Activated naive CD4-positive, alpha-beta T cell treated with anti-CD3 and anti-CD28 coated beads for 36 hours (primary cell): ENCODE results near the gene NOXO1. TPM values are rescaled to one million over a fixed set of nuclear protein-coding genes. Genes with fewer than 3 reads are reported as not detected.
"Not testable (repeated sequence)": the region's sequence is repeated elsewhere in the genome, so short reads cannot be mapped to it uniquely, and the experiment has no call there.

Source experiments
- CTCF ChIA-PET: fragments of 350-600 bp; sonication (Branson Sonifier 250); formaldehyde crosslinking; loops from one replicate; lab custom pipeline; 2021; ENCODE audit warnings: antibody characterized with exemption; lab: Charles Lee
- DNase-seq: peaks from one replicate; pipeline ENCODE4 v3.0.0-alpha.2; 2020
- H3K27ac Mint-ChIP-seq: one replicate; pipeline ENCODE4 v1.8.0; 2021; ENCODE audit warnings: mild to moderate bottlenecking, mixed read lengths
- H3K27me3 Mint-ChIP-seq: one replicate; pipeline ENCODE4 v1.8.0; 2021; ENCODE audit warnings: low read depth, mixed read lengths
- H3K36me3 Mint-ChIP-seq: one replicate; pipeline ENCODE4 v1.8.0; 2021; ENCODE audit warnings: low read depth, mixed read lengths
- H3K4me1 Mint-ChIP-seq: one replicate; pipeline ENCODE4 v1.8.0; 2021; ENCODE audit warnings: low read depth, mixed read lengths
- H3K4me3 Mint-ChIP-seq: one replicate; pipeline ENCODE4 v1.8.0; 2021; ENCODE audit warnings: mild to moderate bottlenecking, moderate library complexity, mixed read lengths
- H3K9me3 Mint-ChIP-seq: one replicate; pipeline ENCODE4 v1.8.0; 2021; ENCODE audit warnings: mixed read lengths
- intact Hi-C: fragments of 100-400 bp; cut with micrococcal nuclease; formaldehyde crosslinking; loops from one replicate; pipeline ENCODE4 v1.15.1; 2023
- total RNA-seq, 2 experiments: library from RNA; stranded (reverse); gene quantifications; one replicate each; pipeline ENCODE4 v1.2.3, GENCODE V29; 2021

NOXO1 gene
- total RNA-seq, 2 experiments from 2014 or later, result not detected

DNA sequence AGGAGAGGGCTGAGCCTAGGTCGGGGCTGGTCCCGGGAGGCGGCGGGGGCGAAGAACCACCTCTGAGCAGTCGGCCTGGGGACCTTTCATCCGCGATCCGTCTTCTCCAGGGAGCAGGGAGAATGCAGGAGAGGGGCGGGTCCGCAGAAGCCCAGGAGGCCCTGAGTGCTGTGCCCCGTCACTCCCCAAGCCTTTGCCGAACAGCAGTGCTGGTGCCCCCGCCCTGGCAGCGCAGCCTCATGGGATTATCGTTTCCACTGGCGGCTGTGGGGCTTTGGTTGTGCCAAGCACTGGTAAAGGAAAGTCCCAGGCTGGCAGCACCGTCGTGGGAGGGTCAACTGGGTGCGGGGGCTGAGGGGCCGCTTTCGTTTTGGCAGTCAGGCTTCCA is 8.8 kb downstream of the NOXO1 start:
- Mint-ChIP-seq H3K4me3 (peak overlapping the region; percentile 91), H3K27ac (no peak overlapping the region), H3K36me3 (peaks cover 27% of the 10 kb centered on the region), H3K4me1 (peaks cover 28% of the 10 kb centered on the region), H3K27me3 (no peaks in the 10 kb centered on the region), H3K9me3 (no peaks in the 10 kb centered on the region)
- no peak for DNase-seq
- intact Hi-C loops, result loop anchor here (1.0 kb wide), 2 partner anchors 8 to 190 kb away; partner anchors contain the start of genes NUBP2, RPS2 and SPSB3
- CTCF ChIA-PET, result no interaction called here

DNA sequence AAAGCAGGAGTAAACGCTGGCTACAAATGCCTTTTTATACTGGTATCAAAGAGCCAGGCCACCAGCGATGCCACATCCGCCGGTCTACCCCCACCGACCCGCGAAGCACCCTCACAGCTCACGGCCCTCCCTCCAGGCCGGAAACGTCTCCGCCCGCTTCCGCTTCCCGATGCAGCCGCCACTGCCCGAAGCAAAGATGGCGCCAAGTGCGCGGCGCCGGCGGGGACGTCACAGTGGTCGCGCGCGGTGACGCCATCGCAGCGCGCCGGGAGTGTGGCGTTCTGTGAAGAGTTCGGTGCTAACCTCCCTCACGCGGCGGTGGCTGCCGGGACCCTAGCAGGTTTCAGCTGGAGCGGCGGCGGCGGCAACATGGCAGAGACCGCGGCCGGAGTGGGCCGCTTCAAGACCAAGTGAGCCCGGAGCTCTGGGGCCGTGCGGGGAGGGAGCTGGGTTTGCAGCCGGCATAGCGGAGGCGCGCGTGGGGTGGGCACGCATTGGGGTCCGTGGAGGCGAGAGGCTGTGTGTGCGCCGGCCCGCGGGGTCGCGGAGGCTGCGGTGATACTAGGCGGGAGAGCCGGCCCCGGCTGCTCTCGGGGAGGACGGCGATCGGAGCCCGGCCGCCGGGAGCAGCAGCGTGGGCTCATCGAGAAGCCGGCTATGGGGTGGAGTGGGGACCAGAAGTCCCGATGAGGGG is 9.3 kb downstream of the NOXO1 start, which contains the start of gene TBL3:
TSS of gene TBL3 (plus strand) at position 258 of the 694 bp plus-strand sequence. CDS start at position 370, 112 bp downstream.
- Mint-ChIP-seq H3K36me3 (peaks cover 24% of the 10 kb centered on the region), H3K9me3 (no peaks in the 10 kb centered on the region), H3K4me1 (peaks cover 28% of the 10 kb centered on the region), H3K27me3 (no peaks in the 10 kb centered on the region), H3K27ac (peak within 1 kb of the TSS; percentile 89), H3K4me3 (peak within 1 kb of the TSS; percentile 91)
- intact Hi-C loops, result loop anchor here (1.0 to 2.0 kb wide), 5 partner anchors 8 to 190 kb away; partner anchors contain the start of genes GFER, NDUFB10, NUBP2 and RPS2
- peak; percentile 96 for DNase-seq
- CTCF ChIA-PET, result interaction anchor here (0.6 to 1.2 kb wide), 3 partner anchors 9 to 1103 kb away, joined by 3 to 5 read pairs (median 5); no protein-coding TSS in a partner anchor

DNA sequence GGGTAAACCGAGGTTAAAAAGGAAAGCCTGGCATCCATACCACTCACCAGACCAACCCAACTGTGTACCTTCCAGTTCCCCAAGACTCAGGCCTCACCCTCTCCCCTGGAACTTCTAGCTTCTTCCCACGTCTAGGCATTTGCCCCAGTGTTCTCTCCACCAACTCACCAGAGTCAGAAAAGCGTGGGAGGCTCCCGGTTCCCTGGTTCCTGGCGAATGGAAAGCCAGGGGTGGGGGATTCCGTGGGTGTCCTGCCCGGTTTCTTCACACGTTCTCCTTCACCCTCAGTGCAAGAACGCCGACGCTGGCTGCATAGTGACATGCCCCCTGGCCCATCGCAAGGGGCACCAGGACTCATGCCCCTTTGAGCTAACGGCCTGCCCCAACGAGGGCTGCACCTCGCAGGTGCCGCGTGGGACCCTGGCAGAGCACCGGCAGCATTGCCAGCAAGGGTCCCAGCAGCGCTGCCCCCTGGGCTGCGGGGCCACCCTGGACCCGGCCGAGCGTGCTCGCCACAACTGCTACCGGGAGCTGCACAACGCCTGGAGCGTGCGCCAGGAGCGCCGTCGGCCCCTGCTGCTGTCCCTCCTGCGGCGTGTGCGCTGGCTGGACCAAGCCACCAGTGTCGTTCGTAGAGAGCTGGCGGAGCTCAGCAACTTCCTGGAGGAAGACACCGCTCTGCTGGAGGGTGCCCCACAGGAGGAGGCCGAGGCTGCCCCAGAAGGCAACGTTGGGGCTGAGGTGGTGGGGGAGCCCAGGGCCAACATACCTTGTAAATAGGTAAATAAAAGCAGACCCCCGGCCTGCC is 12.9 kb downstream of the NOXO1 start:
- H3K4me3 Mint-ChIP-seq, result no peak overlapping the region
- H3K27me3 Mint-ChIP-seq, result no peaks in the 10 kb centered on the region
- peaks cover 40% of the 10 kb centered on the region for H3K4me1 Mint-ChIP-seq
- no peak for DNase-seq
- intact Hi-C loops, result no loop called here
- no peak overlapping the region for H3K27ac Mint-ChIP-seq
- H3K36me3 Mint-ChIP-seq, result peaks cover 25% of the 10 kb centered on the region
- H3K9me3 Mint-ChIP-seq, result no peaks in the 10 kb centered on the region
- CTCF ChIA-PET, result no interaction called here

DNA sequence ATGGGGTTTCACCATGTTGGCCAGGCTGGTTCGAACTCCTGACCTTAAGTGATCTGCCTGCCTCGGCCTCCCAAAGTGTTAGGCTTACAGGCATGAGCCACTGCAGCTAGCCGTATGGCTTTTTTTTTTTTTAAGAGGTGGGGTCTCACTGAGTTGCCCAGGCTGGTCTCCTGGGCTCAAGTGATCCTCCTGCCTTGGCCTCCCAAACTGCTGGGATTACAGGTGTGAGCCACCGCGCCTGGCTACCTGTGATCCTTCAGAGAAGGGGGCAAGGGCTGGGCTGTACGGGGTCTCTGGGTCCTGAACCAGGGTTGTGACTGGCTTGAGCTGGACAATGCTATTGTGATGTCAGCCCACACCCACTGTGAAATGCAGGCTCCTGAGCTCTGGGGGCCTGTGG is 14.8 kb downstream of the NOXO1 start, which contains the start of gene RNF151:
TSS of gene RNF151 (plus strand) at position 397 of the 400 bp plus-strand sequence. CDS start 26 bp downstream, outside the sequence.
- intact Hi-C loops, result no loop called here
- no peaks in the 10 kb centered on the region for H3K9me3 Mint-ChIP-seq
- peaks cover 41% of the 10 kb centered on the region for H3K4me1 Mint-ChIP-seq
- CTCF ChIA-PET, result interaction anchor here (1.2 to 1.4 kb wide), 2 partner anchors 15 to 38 kb away, joined by 3 to 4 read pairs; no protein-coding TSS in a partner anchor
- no peaks in the 10 kb centered on the region for H3K27me3 Mint-ChIP-seq
- H3K4me3 Mint-ChIP-seq, result peak within 1 kb of the TSS; percentile 97
- peak within 1 kb of the TSS; percentile 95 for H3K27ac Mint-ChIP-seq
- no peak for DNase-seq
- H3K36me3 Mint-ChIP-seq, result peaks cover 38% of the 10 kb centered on the region

DNA sequence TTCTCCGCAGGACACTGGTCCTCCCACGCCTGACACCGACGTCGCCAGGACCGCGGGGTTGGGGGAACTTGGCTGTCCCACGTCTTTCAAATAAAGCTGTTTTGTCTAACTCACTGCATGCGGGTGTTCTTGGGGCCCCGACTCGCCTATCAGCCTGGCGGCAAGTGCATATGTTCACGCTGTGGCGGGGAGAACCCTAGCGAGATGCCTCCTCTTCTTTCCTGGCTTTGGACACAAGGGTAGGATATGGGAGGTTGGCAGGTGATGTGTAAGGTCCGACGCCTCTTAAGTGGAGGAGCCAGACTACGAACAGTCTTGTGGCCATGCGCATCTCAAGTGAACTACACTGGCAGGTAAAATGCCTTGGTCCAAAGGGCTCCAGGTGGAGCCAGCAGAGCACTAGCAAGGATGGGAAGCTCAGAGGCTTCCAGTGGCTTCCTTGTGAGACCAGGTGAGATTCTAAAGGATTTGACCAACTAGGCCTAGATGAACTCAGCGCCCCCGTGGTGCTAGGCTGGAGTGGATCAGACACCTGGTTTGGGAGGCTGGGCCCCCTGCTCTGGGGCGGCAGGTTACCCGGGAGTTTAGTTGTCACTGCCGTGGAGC is 15.8 kb downstream of the NOXO1 start:
- no peak for DNase-seq
- Mint-ChIP-seq H3K9me3 (no peaks in the 10 kb centered on the region), H3K4me3 (peak overlapping the region; percentile 97), H3K4me1 (peaks cover 41% of the 10 kb centered on the region), H3K27ac (peak overlapping the region; percentile 95), H3K27me3 (no peaks in the 10 kb centered on the region), H3K36me3 (peaks cover 41% of the 10 kb centered on the region)
- CTCF ChIA-PET, result interaction anchor here (1.2 to 1.4 kb wide), 2 partner anchors 14 to 39 kb away, joined by 3 to 4 read pairs; no protein-coding TSS in a partner anchor
- intact Hi-C loops, result loop anchor here (2.0 kb wide), 2 partner anchors 19 to 43 kb away; partner anchors contain the start of genes GFER and ZNF598

DNA sequence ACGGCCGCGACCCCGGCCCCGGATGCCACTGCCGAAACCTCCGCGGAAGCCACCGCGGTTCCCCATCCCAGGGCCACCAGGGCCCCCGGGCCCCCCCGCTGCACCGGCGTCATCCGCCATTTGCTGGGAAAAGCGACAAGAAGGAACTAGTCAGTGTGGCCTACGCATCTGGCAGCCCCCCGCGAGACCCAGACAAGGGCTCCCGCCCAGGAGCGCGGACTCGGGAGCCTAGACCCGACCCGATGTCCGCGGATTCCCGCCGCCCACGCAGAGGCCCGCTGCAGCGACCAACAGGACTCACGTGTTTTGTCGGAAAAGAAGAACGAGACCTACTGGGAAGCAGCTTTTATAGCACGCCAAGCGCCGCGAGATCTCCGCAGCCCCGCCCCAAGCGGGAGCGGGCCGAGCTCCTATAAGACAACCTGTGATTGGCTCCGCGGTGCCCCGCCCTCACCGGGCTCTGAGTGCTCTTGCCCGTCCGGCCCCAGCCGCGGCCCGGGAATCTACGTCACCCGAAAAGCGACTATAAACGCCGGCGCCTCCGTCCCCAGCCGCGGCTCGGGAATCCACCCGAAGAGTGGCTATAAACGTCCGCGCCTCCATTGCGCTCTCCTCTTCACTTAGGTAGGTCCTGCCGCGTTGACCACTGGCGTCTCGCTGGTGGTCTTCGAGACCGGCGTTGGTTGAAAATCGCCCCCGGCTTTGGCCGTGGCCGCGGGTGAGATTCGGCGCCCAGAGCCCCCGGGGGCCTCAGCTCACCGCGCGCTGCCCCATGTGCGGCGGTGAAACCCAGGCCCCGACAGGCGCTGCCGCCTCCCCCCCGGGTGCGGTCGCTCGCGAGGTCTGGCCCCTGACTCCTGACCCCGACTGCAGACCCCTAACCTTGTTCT is 16.5 kb downstream of the NOXO1 start, which contains the start of gene RPS2:
TSS of gene RPS2 (minus strand) at position 321 of the 890 bp plus-strand sequence. CDS start at position 120, 201 bp downstream.
- no peaks in the 10 kb centered on the region for H3K9me3 Mint-ChIP-seq
- peaks cover 44% of the 10 kb centered on the region for H3K36me3 Mint-ChIP-seq

DNA sequence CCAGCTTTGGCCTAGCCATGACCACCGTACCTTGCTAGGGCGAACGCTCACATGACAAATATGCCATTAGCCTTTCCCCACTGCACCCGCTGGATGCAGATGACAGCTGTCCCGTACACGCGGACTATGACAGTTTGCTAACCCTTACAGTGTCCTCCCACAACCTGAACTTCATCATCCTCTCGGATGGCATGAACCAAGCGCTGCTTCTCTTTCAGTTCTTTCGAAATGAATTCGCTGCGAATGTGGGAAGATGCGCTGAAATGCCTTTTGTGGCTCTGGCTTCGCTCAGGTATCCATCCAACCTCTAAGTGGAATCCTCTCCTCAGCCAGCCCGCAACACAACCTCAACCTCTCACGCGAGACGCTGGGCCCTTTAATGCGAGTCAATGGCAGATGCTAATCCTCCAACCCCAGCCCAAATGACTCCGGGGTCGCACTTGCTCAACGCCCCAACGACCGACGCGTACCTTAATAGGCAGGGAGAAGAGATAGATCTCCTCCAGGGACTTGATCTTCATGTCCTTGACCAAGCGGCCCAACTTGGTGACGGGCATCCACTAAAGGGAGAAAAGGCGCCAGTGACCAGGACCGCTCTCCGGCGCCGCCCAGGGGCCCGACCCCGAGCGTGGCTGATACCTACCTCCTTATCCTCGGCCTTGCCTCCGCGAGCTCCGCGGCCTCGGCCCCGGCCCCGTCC is 17.3 kb downstream of the NOXO1 start:
- Mint-ChIP-seq H3K4me1 (peaks cover 42% of the 10 kb centered on the region), H3K9me3 (no peaks in the 10 kb centered on the region), H3K27me3 (no peaks in the 10 kb centered on the region), H3K36me3 (peaks cover 44% of the 10 kb centered on the region), H3K4me3 (peak overlapping the region; percentile 97), H3K27ac (peak overlapping the region; percentile 92)
- CTCF ChIA-PET, result interaction anchor here (0.7 to 1.3 kb wide), 2 partner anchors 8 to 18 kb away, joined by 5 to 6 read pairs; partner anchors contain the start of gene TBL3
- intact Hi-C loops, result loop anchor here (1.0 to 2.0 kb wide), 6 partner anchors 8 to 191 kb away; partner anchors contain the start of genes GFER, MSRB1, TBL3 and TRAF7
- peak; percentile 32 for DNase-seq

More for the DNA sequence above, 16.5 kb downstream of the NOXO1 start, which contains the start of gene RPS2:
- peaks cover 42% of the 10 kb centered on the region for H3K4me1 Mint-ChIP-seq
- peak within 1 kb of the TSS; percentile 97 for H3K4me3 Mint-ChIP-seq
- peak within 1 kb of the TSS; percentile 95 for H3K27ac Mint-ChIP-seq
- intact Hi-C loops, result loop anchor here (1.0 to 2.0 kb wide), 6 partner anchors 8 to 191 kb away; partner anchors contain the start of genes GFER, MSRB1, TBL3 and TRAF7
- CTCF ChIA-PET, result interaction anchor here (1.2 kb wide), 1 partner anchor 39 kb away, joined by 4 read pairs; no protein-coding TSS in a partner anchor
- no peaks in the 10 kb centered on the region for H3K27me3 Mint-ChIP-seq
- peak; percentile 99 for DNase-seq

DNA sequence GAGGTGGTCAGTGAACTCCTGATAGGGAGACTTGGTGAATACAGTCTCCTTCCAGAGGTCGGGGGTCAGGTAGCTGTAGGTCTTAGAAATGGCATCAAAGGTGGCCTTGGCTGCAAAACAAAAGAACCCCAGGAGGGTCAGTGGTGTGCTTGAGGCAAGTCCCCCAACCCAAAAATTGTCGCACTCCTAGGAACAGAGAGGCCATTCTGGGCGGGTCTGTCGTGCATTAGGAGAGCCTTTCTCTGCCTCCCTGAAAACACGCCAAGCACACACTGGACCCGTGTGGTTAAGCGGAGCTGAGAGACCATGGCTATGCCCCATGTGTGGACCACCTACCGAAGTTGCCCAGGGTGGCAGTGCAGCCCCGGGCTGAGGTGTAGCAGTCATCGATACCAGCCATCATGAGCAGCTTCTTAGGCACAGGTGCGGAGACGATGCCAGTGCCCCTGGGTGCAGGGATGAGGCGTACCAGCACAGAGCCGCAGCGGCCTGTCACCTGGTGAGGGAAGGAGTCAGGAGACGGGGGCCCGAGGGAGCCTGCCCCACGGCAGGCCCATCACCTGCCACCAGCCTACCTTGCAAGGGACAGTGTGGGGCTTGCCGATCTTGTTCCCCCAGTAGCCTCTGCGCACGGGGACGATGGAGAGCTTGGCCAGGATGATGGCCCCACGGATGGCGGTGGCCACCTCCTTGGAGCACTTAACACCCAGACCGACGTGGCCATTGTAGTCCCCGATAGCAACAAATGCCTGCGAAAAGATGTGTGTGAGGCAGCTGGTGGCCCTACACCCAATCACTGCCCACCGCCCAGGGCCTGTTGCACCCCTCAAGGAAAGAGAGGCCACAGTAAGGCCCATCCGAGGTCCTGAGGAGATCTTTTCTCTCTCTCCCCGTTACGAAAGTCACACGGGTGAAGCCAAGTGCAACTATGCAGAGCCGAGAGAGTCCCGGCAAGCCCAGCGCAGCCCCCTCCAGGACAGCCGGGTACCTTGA is 18.8 kb downstream of the NOXO1 start:
- H3K27me3 Mint-ChIP-seq, DNase-seq, intact Hi-C loops, H3K9me3 Mint-ChIP-seq: not testable (repeated sequence)
- Mint-ChIP-seq H3K27ac (peak overlapping the region; percentile 92), H3K36me3 (peaks cover 44% of the 10 kb centered on the region), H3K4me3 (peak overlapping the region; percentile 97), H3K4me1 (peaks cover 42% of the 10 kb centered on the region)
- CTCF ChIA-PET, result interaction anchor here (1.3 kb wide), 1 partner anchor 9 kb away, joined by 5 read pairs; the partner anchor contains the start of gene TBL3

DNA sequence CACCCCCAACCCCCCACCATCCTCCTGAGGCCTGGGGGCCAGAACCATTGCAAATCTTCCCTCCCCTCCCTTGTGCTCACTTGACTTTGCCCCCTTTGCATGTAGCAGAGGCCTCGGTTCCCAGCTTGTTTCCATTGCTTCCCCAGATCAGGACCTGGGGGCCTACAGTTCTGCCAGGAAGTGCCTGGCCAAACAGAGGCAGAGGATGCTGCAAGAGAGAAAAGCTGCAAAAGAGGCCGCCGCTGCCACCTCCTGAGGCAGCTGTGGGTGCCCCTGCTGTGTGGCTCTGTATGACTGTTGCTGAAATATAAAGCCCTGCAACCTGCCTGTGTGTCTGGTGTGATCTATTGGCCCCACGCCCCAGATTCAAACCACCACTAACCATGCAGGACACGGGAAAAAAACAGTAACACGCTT is 19.6 kb downstream of the NOXO1 start:
- Mint-ChIP-seq H3K27me3 (no peaks in the 10 kb centered on the region), H3K4me3 (peak overlapping the region; percentile 97), H3K36me3 (peaks cover 44% of the 10 kb centered on the region), H3K4me1 (peaks cover 42% of the 10 kb centered on the region), H3K27ac (peak overlapping the region; percentile 62), H3K9me3 (no peaks in the 10 kb centered on the region)
- CTCF ChIA-PET, result no interaction called here
- peak; percentile 30 for DNase-seq
- intact Hi-C loops, result no loop called here
